Osteoblast (primary cell): ENCODE measurements around the gene TMEM221. TPM values are rescaled to one million over a fixed set of nuclear protein-coding genes. Genes with fewer than 3 reads are reported as not detected.

Experiments used
- DNase-seq: peaks from one replicate; pipeline ENCODE4 v3.0.0; 2011; ENCODE audit warnings: low spot score, mixed read lengths; ENCODE audit not compliant: insufficient read length; ENCODE audit errors: missing footprints
- H2AFZ ChIP-seq: 2 replicates; pipeline ENCODE4 v1.6.0; 2011; ENCODE audit warnings: mild to moderate bottlenecking, low read length
- H3K27ac ChIP-seq: 2 replicates; pipeline ENCODE4 v1.5.1; 2011; ENCODE audit warnings: mild to moderate bottlenecking, low read depth, low read length, moderate library complexity
- H3K27me3 ChIP-seq: 2 replicates; pipeline ENCODE4 v1.6.0; 2012; ENCODE audit warnings: mild to moderate bottlenecking, control low read depth, inconsistent platforms, low read length, moderate library complexity; ENCODE audit not compliant: insufficient read depth
- H3K36me3 ChIP-seq: 2 replicates; pipeline ENCODE4 v1.5.1; 2011; ENCODE audit warnings: mild to moderate bottlenecking, low read length, control low read depth, moderate library complexity; ENCODE audit not compliant: insufficient read depth
- H3K4me1 ChIP-seq: 2 replicates; pipeline ENCODE4 v1.5.1; 2011; ENCODE audit warnings: mild to moderate bottlenecking, low read length, control low read depth, moderate library complexity; ENCODE audit not compliant: insufficient read depth
- H3K4me2 ChIP-seq: 2 replicates; pipeline ENCODE4 v1.6.0; 2011; ENCODE audit warnings: mild to moderate bottlenecking, low read length; ENCODE audit not compliant: insufficient read depth
- H3K4me3 ChIP-seq: fragments of 200-600 bp; sonication (generic); 3 replicates; pipeline ENCODE4 v1.5.1; 2012; ENCODE audit warnings: mild to moderate bottlenecking, low read length, inconsistent platforms; ENCODE audit not compliant: insufficient read depth
- H3K79me2 ChIP-seq: 2 replicates; pipeline ENCODE4 v1.6.0; 2012; ENCODE audit warnings: mild to moderate bottlenecking, low read length, control low read depth, inconsistent platforms; ENCODE audit not compliant: insufficient read depth
- H3K9me3 ChIP-seq: 2 replicates; pipeline ENCODE4 v1.5.1; 2011; ENCODE audit warnings: low read depth, low read length, control low read depth
- H4K20me1 ChIP-seq: 2 replicates; pipeline ENCODE4 v1.6.0; 2012; ENCODE audit warnings: mild to moderate bottlenecking, low read length, control low read depth; ENCODE audit not compliant: insufficient read depth
- CTCF ChIP-seq: IDR thresholded peaks from 2 replicates; pipeline ENCODE4 v1.5.1; 2011; ENCODE audit warnings: mild to moderate bottlenecking, low read depth, low read length, moderate library complexity; ENCODE audit errors: extremely low read depth
- total RNA-seq: library from RNA; depleted of rRNA; stranded (reverse); fragments of >200 nt; gene quantifications from 2 replicates; pipeline ENCODE4 v1.2.3, GENCODE V29; 2012

TMEM221 gene
- total RNA-seq: not detected in 2 replicates

GRCh38 chr19:17448131-17448967, at the start of gene TMEM221:
Gene TMEM221, minus strand, starts transcription at chr19:17448668. Its CDS starts 206 bp downstream, at chr19:17448462.
- Histone ChIP-seq H3K4me2 (peak within 1 kb of the TSS; percentile 71), H3K36me3 (no peaks in the 10 kb centered on the region), H3K4me3 (peak within 1 kb of the TSS; percentile 60), H3K27me3 (peaks cover 16% of the 10 kb centered on the region), H3K27ac (no peak within 1 kb of the TSS), H2AFZ (no peak within 1 kb of the TSS), H3K4me1 (no peaks in the 10 kb centered on the region), H3K9me3 (no peaks in the 10 kb centered on the region), H3K79me2 (no peaks in the 10 kb centered on the region), H4K20me1 (no peaks in the 10 kb centered on the region)
- DNase-seq: peak; percentile 95
- peak; percentile 36 for TF ChIP-seq CTCF

- H3K4me2 ChIP-seq: no peak overlapping the region
- TF ChIP-seq CTCF: no peak
- H3K4me3 ChIP-seq: no peak overlapping the region
- H3K36me3 ChIP-seq: peaks cover 25% of the 10 kb centered on the region
- peaks cover 10% of the 10 kb centered on the region for H4K20me1 ChIP-seq
- H3K27ac ChIP-seq: no peak overlapping the region
- H3K27me3 ChIP-seq: no peaks in the 10 kb centered on the region
- H3K4me1 ChIP-seq: peaks cover 12% of the 10 kb centered on the region
- DNase-seq: peak; percentile 51
- H3K79me2 ChIP-seq: peaks cover 18% of the 10 kb centered on the region
- H2AFZ ChIP-seq: no peak overlapping the region
- H3K9me3 ChIP-seq: no peaks in the 10 kb centered on the region
Measured at GRCh38 chr19:17497149-17497798, 48.8 kb upstream of the TMEM221 start.

- peak; percentile 95 for DNase-seq
- Histone ChIP-seq H3K4me1 (peaks cover 12% of the 10 kb centered on the region), H3K79me2 (peaks cover 18% of the 10 kb centered on the region), H3K9me3 (no peaks in the 10 kb centered on the region), H3K36me3 (peaks cover 25% of the 10 kb centered on the region), H3K4me2 (no peak overlapping the region), H2AFZ (no peak overlapping the region), H3K4me3 (no peak overlapping the region), H4K20me1 (peaks cover 10% of the 10 kb centered on the region), H3K27me3 (no peaks in the 10 kb centered on the region), H3K27ac (no peak overlapping the region)
- peak; percentile 94 for TF ChIP-seq CTCF
Measured at GRCh38 chr19:17496337-17496997, 48.0 kb upstream of the TMEM221 start.
